ENCODE data around the gene NRCAM. TPM values are rescaled to one million over a fixed set of nuclear protein-coding genes. Genes with fewer than 3 reads are reported as not detected.

NRCAM gene
- total RNA-seq, 1 experiment from 2014 or later, result 40.3 TPM

GRCh38 chr7:108348913-108349312, 107.3 kb downstream of the NRCAM start:
- peaks cover 51% of the 10 kb centered on the region for H3K4me1 ChIP-seq (replicated peaks; ENCODE audit: insufficient read depth)
- H2AFZ ChIP-seq, result no peak overlapping the region
- TF ChIP-seq EZH2 (IDR thresholded peaks at IDR 0.05; ENCODE audit: low read depth) (no peak), CTCF (conservative IDR thresholded peaks at IDR 0.05) (no peak)
- POLR2A ChIA-PET (ENCODE audit: unreplicated experiment), result no interaction called here
- no peak overlapping the region for H3K4me3 ChIP-seq
- H3F3A ChIP-seq (ENCODE audit: insufficient read depth, low read depth), result peaks cover 27% of the 10 kb centered on the region
- peak overlapping the region; percentile 35 for H3K4me2 ChIP-seq
- BruUV-seq (replicated peaks), result no TSS peak
- no peaks in the 10 kb centered on the region for H3K27me3 ChIP-seq (ENCODE audit: insufficient read depth, low read depth)
- no peaks in the 10 kb centered on the region for H4K20me1 ChIP-seq (ENCODE audit: insufficient read depth)
- peaks cover 16% of the 10 kb centered on the region; the same call in 1 of the 2 replicates for H3K9me3 ChIP-seq (ENCODE audit: insufficient read depth, low read depth)
- peak in 1 of 2 experiments; percentile 73 for DNase-seq
- no peak overlapping the region for H3K27ac ChIP-seq
- CTCF ChIA-PET, result no interaction called here
- H3K36me3 ChIP-seq (ENCODE audit: low read depth), result no peaks in the 10 kb centered on the region
- H3K9me2 ChIP-seq (ENCODE audit: insufficient read depth), result no peaks in the 10 kb centered on the region
- intact Hi-C loops (cut with micrococcal nuclease; ENCODE audit: unreplicated experiment), result loop anchor here (10.0 kb wide), 1 partner anchor 164 kb away; no protein-coding TSS in a partner anchor
- 0 out of 2 replicates have a peak, but pooled peaks cover 4% of the 10 kb centered on the region for H3K79me2 ChIP-seq (ENCODE audit: low read depth)

GRCh38 chr7:108347616-108348015, 108.6 kb downstream of the NRCAM start:
- Histone ChIP-seq H2AFZ (no peak overlapping the region), H3F3A (ENCODE audit: insufficient read depth, low read depth) (peaks cover 27% of the 10 kb centered on the region), H3K4me2 (no peak overlapping the region), H4K20me1 (ENCODE audit: insufficient read depth) (no peaks in the 10 kb centered on the region), H3K4me1 (replicated peaks; ENCODE audit: insufficient read depth) (peaks cover 46% of the 10 kb centered on the region), H3K27ac (no peak overlapping the region), H3K36me3 (ENCODE audit: low read depth) (no peaks in the 10 kb centered on the region), H3K4me3 (no peak overlapping the region), H3K27me3 (ENCODE audit: insufficient read depth, low read depth) (no peaks in the 10 kb centered on the region), H3K9me2 (ENCODE audit: insufficient read depth) (no peaks in the 10 kb centered on the region), H3K9me3 (ENCODE audit: insufficient read depth, low read depth) (peaks cover 16% of the 10 kb centered on the region; the same call in 1 of the 2 replicates), H3K79me2 (ENCODE audit: low read depth) (0 out of 2 replicates have a peak, but pooled peaks cover 4% of the 10 kb centered on the region)
- ChIA-PET POLR2A (ENCODE audit: unreplicated experiment) (interaction anchor here (0.6 to 0.7 kb wide), 4 partner anchors 78 to 714 kb away, joined by 3 to 5 read pairs (median 3); no protein-coding TSS in a partner anchor), CTCF (no interaction called here)
- intact Hi-C loops (cut with micrococcal nuclease; ENCODE audit: unreplicated experiment), result loop anchor here (10.0 kb wide), 1 partner anchor 163 kb away; no protein-coding TSS in a partner anchor
- no TSS peak for BruUV-seq (replicated peaks)
- DNase-seq, result peak; percentile 44 to 54
- TF ChIP-seq EZH2 (IDR thresholded peaks at IDR 0.05; ENCODE audit: low read depth) (no peak), CTCF (conservative IDR thresholded peaks at IDR 0.05) (no peak)

- Histone ChIP-seq H3F3A (ENCODE audit: insufficient read depth, low read depth) (peaks cover 21% of the 10 kb centered on the region), H3K79me2 (ENCODE audit: low read depth) (no peaks in the 10 kb centered on the region), H3K4me2 (no peak overlapping the region), H2AFZ (no peak overlapping the region), H3K9me3 (ENCODE audit: insufficient read depth, low read depth) (peaks cover 9% of the 10 kb centered on the region; the same call in 1 of the 2 replicates), H3K27ac (no peak overlapping the region), H4K20me1 (ENCODE audit: insufficient read depth) (no peaks in the 10 kb centered on the region), H3K4me1 (replicated peaks; ENCODE audit: insufficient read depth) (peaks cover 39% of the 10 kb centered on the region), H3K9me2 (ENCODE audit: insufficient read depth) (no peaks in the 10 kb centered on the region), H3K36me3 (ENCODE audit: low read depth) (no peaks in the 10 kb centered on the region), H3K27me3 (ENCODE audit: insufficient read depth, low read depth) (no peaks in the 10 kb centered on the region), H3K4me3 (no peak overlapping the region)
- ChIA-PET POLR2A (ENCODE audit: unreplicated experiment) (no interaction called here), CTCF (no interaction called here)
- TF ChIP-seq EZH2 (IDR thresholded peaks at IDR 0.05; ENCODE audit: low read depth), result no peak
- TF ChIP-seq CTCF (conservative IDR thresholded peaks at IDR 0.05), result no peak
- no peak for DNase-seq
- intact Hi-C loops (cut with micrococcal nuclease; ENCODE audit: unreplicated experiment), result loop anchor here (10.0 kb wide), 1 partner anchor 161 kb away; no protein-coding TSS in a partner anchor
- BruUV-seq (replicated peaks), result no TSS peak
These were observed 110.4 kb downstream of the NRCAM start for GRCh38 chr7:108345710-108346336.

Measured in PC-9 (cell line).